GM12892 (cell line): ENCODE data around the gene PCYT2.

Experiments used
- POLR2A ChIP-seq: IDR thresholded peaks from 2 replicates; pipeline ENCODE4 v1.6.1; 2011; ENCODE audit warnings: low read depth, low read length, control low read depth
- POLR2AphosphoS5 ChIP-seq: IDR thresholded peaks from 2 replicates; pipeline ENCODE4 v1.6.1; 2011; ENCODE audit warnings: low read depth, low read length, control low read depth

DNA sequence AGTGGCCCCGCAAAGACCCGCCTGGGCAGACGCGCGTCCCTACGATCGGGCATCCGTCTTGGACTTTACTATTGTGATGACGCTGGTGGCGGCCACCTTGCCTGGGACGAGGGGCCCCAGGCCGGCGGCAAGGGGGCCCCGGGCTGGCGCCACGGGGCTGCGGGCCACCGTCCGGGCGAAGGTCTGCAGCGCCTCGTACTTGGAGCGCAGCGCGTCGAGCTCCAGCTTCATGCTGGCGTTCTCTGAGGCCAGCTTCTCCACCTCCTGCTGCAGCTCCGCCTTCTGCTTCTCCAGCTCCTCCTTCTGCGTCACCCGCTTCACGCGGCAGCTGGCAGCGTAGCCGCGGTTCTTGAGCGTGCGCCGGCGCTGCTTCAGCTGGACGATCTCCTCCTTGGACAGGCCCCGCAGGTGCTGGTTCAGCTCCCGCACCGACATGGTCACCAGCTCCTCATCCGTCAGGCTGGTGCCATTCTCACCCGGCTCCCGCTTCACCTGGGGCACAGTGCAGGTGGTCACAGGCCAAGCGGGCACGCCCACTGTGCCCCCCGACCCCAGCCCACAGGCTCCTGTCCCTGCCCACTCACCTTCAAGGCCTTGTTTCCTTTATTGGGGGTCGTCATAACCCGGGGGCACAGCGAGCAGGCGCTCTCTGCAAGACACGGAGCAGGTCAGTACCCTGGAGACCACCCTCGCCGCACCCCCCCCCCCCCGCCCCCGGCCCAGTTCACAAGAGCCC is 11.5 kb upstream of the PCYT2 start:
- TF ChIP-seq POLR2A = no peak
- no peak for TF ChIP-seq POLR2AphosphoS5
